ENCODE results near the gene DNAJC4. TPM values are rescaled to one million over a fixed set of nuclear protein-coding genes. Genes with fewer than 3 reads are reported as not detected.

The DNAJC4 gene
- total and polyA plus RNA-seq, 2 of the 8 experiments (the other 6 are each of a cell fraction or from before 2014, with no cell fraction given): 14.6 to 31.0 TPM

DNA sequence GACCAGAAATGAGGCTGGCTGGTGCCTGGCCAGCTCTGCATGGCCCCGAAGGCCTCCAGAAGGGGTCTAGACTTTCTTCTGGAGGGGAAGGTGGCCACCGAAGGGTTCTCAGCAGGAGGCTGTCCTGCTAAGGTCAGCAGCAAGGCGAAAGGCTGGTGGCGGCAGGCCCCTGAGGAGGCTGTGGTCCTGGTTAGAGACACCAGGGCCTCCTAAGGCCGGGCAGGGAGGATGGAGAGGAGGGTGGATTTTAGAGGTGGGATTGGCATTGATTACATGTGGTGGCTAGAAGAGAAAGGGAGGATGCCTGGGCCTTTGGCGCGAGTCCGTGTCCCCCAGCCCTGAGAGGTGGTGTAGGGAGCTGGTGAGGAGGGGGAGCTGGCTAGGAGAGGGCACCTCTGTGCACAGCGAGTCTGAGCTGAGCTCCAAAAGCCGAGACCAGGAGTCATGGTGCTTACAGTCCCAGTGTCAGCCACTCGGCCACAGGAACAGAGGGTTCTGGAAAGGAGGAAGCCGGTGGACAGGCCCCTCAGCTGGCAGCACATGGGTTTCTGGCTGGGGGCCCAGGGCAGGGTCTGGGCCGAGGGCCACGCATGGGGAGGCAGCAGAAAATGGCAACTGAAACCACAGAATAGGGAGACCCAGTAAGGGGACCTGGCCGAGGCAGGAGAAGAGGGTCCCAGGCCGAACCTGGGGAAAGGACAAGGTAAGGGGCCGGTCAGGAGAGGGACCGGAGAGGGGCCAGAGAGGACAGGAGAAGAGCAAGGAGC is 21.4 kb upstream of the DNAJC4 start:
- no peaks in the 10 kb centered on the region for H3K79me1 ChIP-seq (ENCODE audit: low read depth, low read length)
- H3K27me3 ChIP-seq (replicated peaks in 1 of 4; ENCODE audit: control insufficient read depth in 3 of 4, extremely low read depth in 1 of 4, insufficient read depth in 3 of 4, low read length in 3 of 4): no peaks in the 10 kb centered on the region; a peak in 1 of 7 replicates
- no peak overlapping the region for H3K18ac ChIP-seq (ENCODE audit: extremely low read depth, low read length)
- 86% methylated on average over 18 of the region's 18 CpGs; no CpG with 5 or more reads in 1 of the 2 experiments for WGBS, 2 experiments (ENCODE audit: extremely low coverage in 1 of 2, insufficient coverage in 1 of 2, insufficient read length in 1 of 2, insufficient replicate concordance in 2 of 2, low coverage in 1 of 2, low lambda C conversion rate in 2 of 2, missing lambda C conversion rate in 1 of 2)
- H4K20me1 ChIP-seq (replicated peaks in 1 of 2; ENCODE audit: control insufficient read depth in 1 of 2, insufficient read depth in 2 of 2, low read length in 2 of 2): peaks cover 3 to 9% of the 10 kb centered on the region in 2 experiments
- no peak overlapping the region for H2AFZ ChIP-seq (ENCODE audit: low read length)
- no peak overlapping the region for H2BK12ac ChIP-seq (ENCODE audit: low read depth, low read length)
- H4K8ac ChIP-seq (ENCODE audit: extremely low read depth, insufficient read depth, low read length): peak overlapping the region; percentile 71; the same call in 1 of the 2 replicates
- FAIRE-seq (no peak), DNase-seq (ENCODE audit: low read depth in 1 of 2, low spot score in 2 of 2) (no peak)
- H2BK20ac ChIP-seq (ENCODE audit: low read length): no peak overlapping the region
- H3K4me2 ChIP-seq (ENCODE audit: insufficient read depth in 1 of 2, low read depth in 2 of 2, low read length in 2 of 2): no peak overlapping the region
- H3K23ac ChIP-seq (ENCODE audit: insufficient read length): no peak overlapping the region
- no peak overlapping the region for H4K5ac ChIP-seq (ENCODE audit: insufficient read length, low read depth, low read length)
- no peak overlapping the region for H3K14ac ChIP-seq (ENCODE audit: insufficient read length)
- peaks cover 0 to 5% (median 0%) of the 10 kb centered on the region in 4 experiments; a peak in 3 of 7 replicates for H3K4me1 ChIP-seq (replicated peaks in 1 of 4; ENCODE audit: control insufficient read depth in 3 of 4, insufficient read depth in 4 of 4, low read length in 3 of 4)
- no peak overlapping the region for H3K4me3 ChIP-seq (ENCODE audit: extremely low read depth in 1 of 4, insufficient read depth in 2 of 4, low read depth in 3 of 4, low read length in 4 of 4)
- no peak overlapping the region for H4K91ac ChIP-seq (replicated peaks; ENCODE audit: insufficient read length, low read length)
- CTCF ChIA-PET (ENCODE audit: partially characterized antibody): interaction anchor here (1.1 to 7.4 kb wide), 12 partner anchors 10 to 202 kb away, joined by 3 to 64 read pairs (median 4); partner anchors contain the start of genes DNAJC4, NUDT22, PLCB3 and TRPT1
- POLR2A ChIA-PET (ENCODE audit: partially characterized antibody): interaction anchor here (0.6 to 18.4 kb wide), 6 partner anchors 12 to 42 kb away, joined by 3 to 253 read pairs (median 6); partner anchors contain the start of genes NUDT22, PLCB3, STIP1 and TRPT1
- H3K23me2 ChIP-seq (ENCODE audit: low read depth, low read length): no peaks in the 10 kb centered on the region
- H2BK15ac ChIP-seq (ENCODE audit: low read length): no peak overlapping the region
- no peaks in the 10 kb centered on the region for H3K9me3 ChIP-seq (ENCODE audit: insufficient read depth in 2 of 2, low read depth in 1 of 2, low read length in 1 of 2)
- H2BK120ac ChIP-seq (replicated peaks; ENCODE audit: low read depth, low read length): no peak overlapping the region
- H2AK5ac ChIP-seq (ENCODE audit: low read depth, low read length): no peak overlapping the region
- no peak overlapping the region for H3K4ac ChIP-seq (replicated peaks; ENCODE audit: insufficient read length, low read depth, low read length)
- no peak overlapping the region for H3K9ac ChIP-seq (replicated peaks in 1 of 4; ENCODE audit: extremely low read depth in 1 of 4, low read depth in 3 of 4, low read length in 3 of 4)
- H3K27ac ChIP-seq (ENCODE audit: low read depth, low read length): no peak overlapping the region
- no peak overlapping the region for H3K56ac ChIP-seq (replicated peaks; ENCODE audit: insufficient read length, low read depth, low read length)
- H3K79me2 ChIP-seq (ENCODE audit: control insufficient read depth in 1 of 2, insufficient read depth in 2 of 2, low read length in 2 of 2): no peaks in the 10 kb centered on the region
- H3K36me3 ChIP-seq (ENCODE audit: control insufficient read depth in 2 of 4, insufficient read depth in 4 of 4, low read length in 3 of 4): peaks cover 13 to 25% (median 17%) of the 10 kb centered on the region in 4 experiments
- no peak overlapping the region for H2BK5ac ChIP-seq (ENCODE audit: low read depth, low read length)
- TF ChIP-seq SIX5 (IDR thresholded peaks at IDR 0.05; ENCODE audit: low read depth, low read length) (no peak), KDM4A (IDR thresholded peaks at IDR 0.05; ENCODE audit: low read depth, low read length, severe bottlenecking) (no peak), ASH2L (IDR thresholded peaks at IDR 0.05; ENCODE audit: low read length) (no peak), MAFK (IDR thresholded peaks at IDR 0.05; ENCODE audit: low read depth, low read length) (no peak), CTBP2 (IDR thresholded peaks at IDR 0.05; ENCODE audit: borderline replicate concordance, insufficient read depth, insufficient read length, low read length) (no peak), BACH1 (IDR thresholded peaks at IDR 0.05; ENCODE audit: low read length) (no peak), CREB1 (IDR thresholded peaks at IDR 0.05) (no peak), KDM5A (IDR thresholded peaks at IDR 0.05; ENCODE audit: low read length) (no peak), SP2 (IDR thresholded peaks at IDR 0.05; ENCODE audit: low read length) (no peak)
- TF ChIP-seq, protein P1, sequence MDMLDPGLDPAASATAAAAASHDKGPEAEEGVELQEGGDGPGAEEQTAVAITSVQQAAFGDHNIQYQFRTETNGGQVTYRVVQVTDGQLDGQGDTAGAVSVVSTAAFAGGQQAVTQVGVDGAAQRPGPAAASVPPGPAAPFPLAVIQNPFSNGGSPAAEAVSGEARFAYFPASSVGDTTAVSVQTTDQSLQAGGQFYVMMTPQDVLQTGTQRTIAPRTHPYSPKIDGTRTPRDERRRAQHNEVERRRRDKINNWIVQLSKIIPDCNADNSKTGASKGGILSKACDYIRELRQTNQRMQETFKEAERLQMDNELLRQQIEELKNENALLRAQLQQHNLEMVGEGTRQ (IDR thresholded peaks at IDR 0.05; ENCODE audit: low read length): no peak
- TF ChIP-seq, protein P2, sequence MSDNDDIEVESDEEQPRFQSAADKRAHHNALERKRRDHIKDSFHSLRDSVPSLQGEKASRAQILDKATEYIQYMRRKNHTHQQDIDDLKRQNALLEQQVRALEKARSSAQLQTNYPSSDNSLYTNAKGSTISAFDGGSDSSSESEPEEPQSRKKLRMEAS (IDR thresholded peaks at IDR 0.05): no peak

All from H1 (cell line).